GM23248 (cell line): ENCODE results near the gene MCOLN1.

Source experiments
- EZH2 ChIP-seq: fragments of 200-600 bp; sonication (generic); IDR thresholded peaks from 2 replicates; pipeline ENCODE4 v1.6.1; 2018; ENCODE audit warnings: antibody characterized with exemption, mild to moderate bottlenecking; ENCODE audit not compliant: insufficient read depth, poor library complexity, severe bottlenecking
- EZH2phosphoT487 ChIP-seq: fragments of 200-600 bp; sonication (generic); IDR thresholded peaks from 2 replicates; pipeline ENCODE4 v1.6.1; 2018; ENCODE audit warnings: antibody characterized with exemption, moderate library complexity, mild to moderate bottlenecking, low read depth; ENCODE audit not compliant: insufficient read depth

DNA sequence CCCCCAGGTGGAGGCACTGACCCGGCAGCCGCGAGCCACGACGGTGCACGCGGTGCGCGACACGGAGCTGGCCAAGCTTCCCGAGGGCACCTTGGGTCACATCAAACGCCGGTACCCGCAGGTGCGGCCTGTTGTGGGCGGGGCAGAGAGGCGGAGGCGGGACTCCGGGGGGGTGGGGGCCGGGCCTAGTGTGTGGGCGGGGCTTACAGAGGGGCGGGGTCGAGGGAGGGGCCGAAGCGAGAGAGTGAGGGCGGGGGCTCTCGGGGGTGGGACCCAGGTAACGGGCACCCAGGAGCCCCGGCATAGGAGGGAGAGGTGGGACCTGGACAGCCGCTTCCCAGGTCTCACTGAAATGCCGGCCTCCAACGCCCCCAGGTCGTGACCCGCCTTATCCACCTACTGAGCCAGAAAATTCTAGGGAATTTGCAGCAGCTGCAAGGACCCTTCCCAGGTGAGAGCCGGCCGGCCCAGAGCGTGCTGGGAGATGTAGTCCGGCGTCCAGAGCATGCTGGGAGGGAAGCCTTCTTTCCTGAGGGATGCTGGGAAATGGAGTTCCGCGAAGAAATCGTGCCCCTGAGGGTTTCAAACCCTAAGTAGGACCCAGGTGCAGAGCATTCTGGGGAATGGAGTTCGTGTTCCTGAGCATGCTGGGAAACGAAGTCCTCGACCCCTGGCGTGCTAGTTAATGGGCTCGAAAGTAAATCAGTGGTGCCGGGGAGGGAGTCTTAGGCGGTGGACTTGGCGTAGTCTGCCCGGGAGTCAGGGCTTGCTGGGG, 28.8 kb downstream of the MCOLN1 start:
- TF ChIP-seq EZH2, result no peak
- TF ChIP-seq EZH2phosphoT487, result no peak
